Activated T-cell treated with anti-CD3 and anti-CD28 coated beads, Interleukin-2, amount 50 U/mL, for 48 hours (primary cell): ENCODE data around the gene SORD.
"Not testable (repeated sequence)": the region's sequence is repeated elsewhere in the genome, so short reads cannot be mapped to it uniquely, and the experiment has no call there.

Source experiments
- DNase-seq, 2 experiments: peaks; one replicate each; pipeline ENCODE4 v3.0.0-alpha.2; 2020

The SORD gene

GRCh38 chr15:45022871-45023658 is at the start of gene SORD:
TSS of gene SORD (plus strand) at chr15:45023195. CDS start at chr15:45023284, 89 bp downstream.
- DNase-seq = peak; percentile 94 to 95

- not testable (repeated sequence) for DNase-seq
Observed at GRCh38 chr15:44976183-44976582, 46.8 kb upstream of the SORD start.

DNA sequence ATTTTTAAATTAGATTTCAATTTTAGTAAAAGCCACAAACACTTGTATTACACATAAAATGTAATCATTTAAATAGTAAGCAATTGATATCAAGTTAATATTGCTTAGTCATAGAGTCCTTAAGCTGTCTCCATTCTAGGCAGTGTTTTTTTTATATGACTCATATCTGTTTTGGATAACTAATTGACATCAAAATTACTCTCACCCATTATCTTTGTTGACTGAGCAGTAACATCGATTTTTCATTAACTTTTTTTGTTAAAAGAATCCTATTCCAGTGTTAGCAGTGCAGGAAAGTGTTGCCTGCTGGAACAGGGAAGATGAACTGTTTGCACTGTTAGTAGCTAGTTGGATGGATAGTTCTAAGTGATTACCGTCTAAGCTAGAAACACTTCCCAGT is 45.2 kb upstream of the SORD start:
- not testable (repeated sequence) for DNase-seq

GRCh38 chr15:44979617-44980339 is 43.2 kb upstream of the SORD start:
- DNase-seq = not testable (repeated sequence)

- DNase-seq = not testable (repeated sequence)
Observed at GRCh38 chr15:44984144-44984543, 38.9 kb upstream of the SORD start.

GRCh38 chr15:44986346-44987055 is 36.5 kb upstream of the SORD start:
- not testable (repeated sequence) for DNase-seq

- DNase-seq = not testable (repeated sequence)
Observed at GRCh38 chr15:44987711-44988110, 35.3 kb upstream of the SORD start.

DNA sequence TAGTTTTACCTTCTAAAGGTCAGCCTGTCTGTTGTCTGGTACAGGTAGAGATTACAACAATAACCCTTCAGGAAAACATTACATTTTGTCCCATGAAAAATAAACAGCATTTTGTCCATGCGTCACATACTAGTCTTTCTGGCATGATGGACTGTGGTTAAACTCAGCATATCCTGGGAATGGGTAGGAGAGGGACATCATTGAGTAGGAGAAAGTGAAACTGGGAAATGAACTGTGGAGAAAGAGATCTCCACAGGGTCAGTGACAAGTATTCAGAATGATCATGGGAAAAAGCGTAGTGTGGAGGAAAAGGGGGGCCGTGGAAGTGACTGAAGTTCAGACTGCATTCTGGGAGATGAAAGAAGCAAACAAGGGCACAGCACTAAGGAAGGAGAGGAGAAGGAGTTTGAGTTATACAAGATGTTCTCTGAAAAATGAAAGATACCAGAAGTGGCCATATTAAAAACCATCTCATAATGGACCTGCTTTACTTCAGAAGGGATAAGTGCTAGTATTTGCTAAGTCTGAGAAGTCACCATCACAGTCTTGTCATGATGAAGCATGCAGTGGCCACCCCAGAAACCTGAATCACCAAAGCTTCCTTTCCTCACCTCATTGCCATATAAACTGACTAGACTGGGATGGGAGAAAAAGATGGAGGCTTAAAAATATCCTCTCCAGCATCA is 34.7 kb upstream of the SORD start:
- DNase-seq = not testable (repeated sequence)

DNA sequence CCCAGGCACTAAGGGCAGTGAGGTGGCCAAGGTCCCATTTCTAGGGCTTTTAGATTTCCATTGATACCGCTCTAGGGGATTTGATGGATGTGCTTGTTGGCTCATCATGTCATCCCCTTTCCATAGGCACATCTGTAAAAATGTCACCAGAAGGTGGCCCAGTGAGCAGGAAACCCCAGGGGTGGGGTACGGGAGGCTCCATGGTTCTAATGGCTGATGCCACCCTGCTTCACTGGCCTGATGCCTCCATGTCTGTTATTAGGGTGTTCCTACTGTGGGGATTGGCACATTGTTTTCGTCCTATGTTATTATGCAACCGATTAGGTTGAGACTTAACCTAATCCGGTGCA is 34.1 kb upstream of the SORD start:
- DNase-seq = not testable (repeated sequence)

GRCh38 chr15:44997632-44998031 is 25.4 kb upstream of the SORD start:
- not testable (repeated sequence) for DNase-seq

DNA sequence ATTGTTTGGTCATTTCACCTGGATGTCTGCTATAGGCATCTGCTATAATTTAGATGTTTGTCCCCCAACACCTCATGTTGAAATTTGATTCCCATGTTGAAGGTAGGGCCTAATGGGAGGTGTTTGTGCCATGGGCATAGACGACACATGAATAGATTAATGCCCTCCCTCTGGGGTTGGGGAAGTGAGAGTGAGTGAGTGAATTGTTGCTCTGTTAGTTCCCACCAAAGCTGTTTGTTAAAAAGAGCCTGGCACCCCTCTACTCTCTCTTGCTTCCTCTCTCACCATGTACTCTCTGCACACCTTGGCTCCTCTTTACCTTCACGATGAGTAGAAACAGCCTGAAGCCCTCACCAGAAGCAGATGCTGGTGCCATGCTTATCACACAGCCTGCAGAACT is 23.9 kb upstream of the SORD start:
- DNase-seq = no peak

GRCh38 chr15:45001180-45001579 is 21.8 kb upstream of the SORD start:
- DNase-seq = not testable (repeated sequence)

- DNase-seq = not testable (repeated sequence)
Observed at GRCh38 chr15:45003731-45004410, 19.1 kb upstream of the SORD start.

- DNase-seq = not testable (repeated sequence)
Observed at GRCh38 chr15:45004590-45005175, 18.3 kb upstream of the SORD start.

DNA sequence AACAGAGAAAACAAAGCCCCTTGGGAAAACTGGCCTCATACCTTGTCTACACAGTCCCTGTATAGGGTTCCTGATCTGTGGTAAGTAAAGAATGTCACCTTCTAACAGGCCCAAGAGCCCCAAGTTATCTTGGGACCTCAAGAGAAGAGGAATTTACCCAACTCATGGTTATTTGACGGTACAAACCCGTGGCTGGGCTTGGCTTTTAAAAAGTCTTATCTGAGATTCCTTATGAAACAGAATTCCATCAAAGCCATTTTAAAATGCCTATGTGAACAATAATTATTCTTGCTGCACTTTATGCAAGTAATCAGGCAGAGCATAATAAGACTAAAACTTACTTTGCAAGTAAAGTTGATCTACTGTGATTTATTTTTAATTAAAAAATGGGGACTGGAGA is 13.9 kb upstream of the SORD start:
- DNase-seq = no peak

- not testable (repeated sequence) for DNase-seq
Observed at GRCh38 chr15:45015114-45015513, 7.9 kb upstream of the SORD start.

DNA sequence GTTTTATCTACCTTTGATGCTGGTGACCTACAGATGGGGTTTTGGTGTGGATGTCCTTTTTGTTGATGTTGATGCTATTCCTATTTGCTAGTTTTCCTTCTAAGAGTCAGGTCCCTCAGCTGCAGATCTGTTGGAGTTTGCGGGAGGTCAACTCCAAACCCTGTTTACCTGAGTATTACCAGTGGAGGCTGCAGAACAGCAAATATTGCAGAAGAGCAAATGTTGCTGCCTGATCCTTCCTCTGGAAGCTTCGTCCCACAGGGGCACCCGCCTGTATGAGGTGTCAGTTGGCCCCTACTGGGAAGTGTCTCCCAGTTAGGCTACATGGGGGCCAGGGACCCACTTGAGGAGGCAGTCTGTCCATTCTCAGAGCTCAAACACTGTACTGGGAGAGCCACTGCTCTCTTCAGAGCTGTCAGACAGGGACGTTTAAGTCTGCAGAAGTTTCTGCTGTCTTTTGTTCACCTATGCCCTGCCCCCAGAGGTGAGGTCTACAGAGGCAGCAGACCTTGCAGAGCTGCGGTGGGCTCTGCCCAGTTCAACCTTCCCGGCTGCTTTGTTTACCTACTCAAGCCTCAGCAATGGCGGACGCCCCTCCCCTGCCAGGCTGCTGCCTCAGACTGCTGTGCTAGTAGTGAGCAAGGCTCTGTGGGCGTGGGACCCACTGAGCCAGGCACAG is 2.6 kb upstream of the SORD start:
- DNase-seq = not testable (repeated sequence)

DNA sequence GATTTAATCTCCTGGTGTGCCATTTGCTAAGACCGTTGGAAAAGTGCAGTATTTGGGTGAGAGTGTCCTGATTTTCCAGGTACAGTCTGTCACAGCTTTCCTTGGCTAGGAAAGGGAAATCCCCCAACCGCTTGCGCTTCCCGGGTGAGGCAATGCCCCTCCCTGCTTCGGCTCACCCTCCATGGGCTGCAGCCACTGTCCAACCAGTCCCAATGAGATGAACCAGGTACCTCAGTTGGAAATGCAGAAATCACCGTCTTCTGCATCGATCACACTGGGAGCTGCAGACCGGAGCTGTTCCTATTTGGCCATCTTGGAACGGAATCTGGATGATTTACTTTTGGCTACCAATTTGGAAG is 2.1 kb upstream of the SORD start:
- not testable (repeated sequence) for DNase-seq

DNA sequence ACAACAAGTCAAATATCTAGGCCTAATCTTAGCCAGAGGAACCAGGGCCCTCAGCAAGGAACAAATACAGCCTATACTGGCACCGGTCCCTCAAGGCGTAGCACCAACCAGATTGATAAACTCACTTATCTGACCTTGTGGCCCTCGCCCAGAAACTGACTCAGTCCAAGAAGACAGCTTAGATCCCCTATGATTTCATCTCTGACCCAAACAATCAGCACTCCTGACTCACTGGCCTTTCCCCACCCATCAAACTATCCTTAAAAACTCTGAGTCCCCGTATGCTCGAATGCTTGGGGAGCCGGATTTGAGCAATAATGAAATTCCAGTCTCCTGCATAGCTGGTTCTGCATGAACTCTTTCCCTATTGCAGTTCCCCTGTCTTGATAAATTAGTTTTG is 1.6 kb upstream of the SORD start:
- DNase-seq = no peak

DNA sequence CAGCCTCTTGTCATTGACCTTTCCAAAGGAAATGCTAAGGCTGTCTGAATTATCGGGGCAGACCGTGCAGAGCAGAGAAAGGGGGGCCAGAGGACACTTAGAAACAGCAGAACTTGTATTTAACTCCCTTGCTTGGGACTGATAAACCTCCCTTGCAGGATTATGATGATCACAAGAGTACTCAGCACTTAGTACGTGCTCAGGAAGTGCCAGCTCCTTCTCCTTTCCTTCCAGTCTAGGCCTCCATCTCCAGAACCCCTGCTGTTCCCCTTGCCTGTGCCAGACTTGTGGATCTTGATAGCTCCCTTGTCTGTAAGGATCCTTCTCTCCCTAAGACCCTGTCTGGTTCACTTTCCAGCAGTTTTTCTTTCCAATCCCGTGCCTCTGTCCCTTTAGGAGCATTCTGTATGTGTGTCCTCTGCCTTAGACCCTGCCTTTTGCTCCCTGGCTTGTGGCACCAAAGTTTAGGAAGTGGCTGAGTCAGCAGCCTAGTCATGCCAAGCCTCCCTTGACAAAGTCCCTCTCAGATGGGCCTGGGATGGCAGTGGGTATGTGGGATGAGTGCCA is 747 bp downstream of the SORD start:
- DNase-seq = peak in 1 of 2 experiments; percentile 27

GRCh38 chr15:45024649-45025048 is 1.7 kb downstream of the SORD start:
- DNase-seq = not testable (repeated sequence)
